ENCODE measurements around the gene SNED1. TPM values are rescaled to one million over a fixed set of nuclear protein-coding genes. Genes with fewer than 3 reads are reported as not detected.

SNED1 gene
- total and polyA plus RNA-seq, 9 of the 15 experiments (the other 6 are each of a cell fraction or from before 2014, with no cell fraction given): 0.03 to 0.07 (median 0.05) TPM; not detected in 5

DNA sequence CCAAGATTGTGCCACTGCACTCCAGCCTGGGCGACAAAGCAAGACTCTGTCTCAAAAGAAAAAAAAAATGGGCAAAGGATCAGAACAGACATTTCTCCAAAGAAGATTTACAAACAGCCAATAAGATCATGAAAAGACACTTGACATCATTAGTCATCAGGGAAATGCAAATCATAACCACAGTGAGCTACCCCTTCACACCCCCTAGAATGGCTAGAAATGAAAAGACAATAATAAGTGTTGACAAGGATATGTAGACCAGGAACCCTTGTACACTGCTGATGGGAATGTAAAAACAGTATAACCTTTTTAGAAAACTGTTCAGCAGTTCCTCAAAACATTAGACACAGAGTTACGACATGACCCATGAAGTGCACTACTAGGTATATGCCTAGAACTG is 122.0 kb downstream of the SNED1 start:
- no peak for FAIRE-seq
- ATAC-seq: no peak
- CTCF ChIA-PET (ENCODE audit: low intra/inter-chr PET ratio): no interaction called here

More for the DNA sequence above, 122.0 kb downstream of the SNED1 start:
- 94% methylated on average over 1 of the region's 2 CpGs for WGBS (ENCODE audit: insufficient coverage, low coverage, missing lambda C conversion rate)
- DNase-seq (ENCODE audit: extremely low read depth in 1 of 4, low spot score in 3 of 4): no peak
- Histone ChIP-seq H3K9me3 (replicated peaks; ENCODE audit: control insufficient read depth, insufficient read depth, low read depth, low read length) (no peaks in the 10 kb centered on the region), H3K27me3 (ENCODE audit: control insufficient read depth in 2 of 2, insufficient read depth in 2 of 2, low read length in 2 of 2) (no peaks in the 10 kb centered on the region), H3K4me1 (replicated peaks in 1 of 2; ENCODE audit: control insufficient read depth in 2 of 2, insufficient read depth in 2 of 2, low read length in 2 of 2) (no peaks in the 10 kb centered on the region), H3K4me2 (ENCODE audit: insufficient read depth, low read length) (no peak overlapping the region), H3K9me1 (ENCODE audit: control insufficient read depth, insufficient read depth, low read length) (no peaks in the 10 kb centered on the region), H3K36me3 (ENCODE audit: control insufficient read depth, insufficient read depth, low read length) (peaks cover 14% of the 10 kb centered on the region; the same call in 1 of the 3 replicates), H3K4me3 (no peak overlapping the region), H3K9ac (ENCODE audit: insufficient read depth in 1 of 2, low read depth in 2 of 2, low read length in 2 of 2) (no peak overlapping the region), H2AFZ (ENCODE audit: low read depth, low read length) (no peak overlapping the region), H3K27ac (ENCODE audit: extremely low read depth, low read depth, low read length) (no peak overlapping the region), H3K79me2 (ENCODE audit: control insufficient read depth, insufficient read depth, low read length) (no peaks in the 10 kb centered on the region), H4K20me1 (replicated peaks; ENCODE audit: control insufficient read depth, insufficient read depth, low read length) (no peaks in the 10 kb centered on the region)
- in situ Hi-C loops (cut with MboI) (no loop called here), intact Hi-C loops (cut with micrococcal nuclease) (no loop called here)
- TF ChIP-seq, protein P1, sequence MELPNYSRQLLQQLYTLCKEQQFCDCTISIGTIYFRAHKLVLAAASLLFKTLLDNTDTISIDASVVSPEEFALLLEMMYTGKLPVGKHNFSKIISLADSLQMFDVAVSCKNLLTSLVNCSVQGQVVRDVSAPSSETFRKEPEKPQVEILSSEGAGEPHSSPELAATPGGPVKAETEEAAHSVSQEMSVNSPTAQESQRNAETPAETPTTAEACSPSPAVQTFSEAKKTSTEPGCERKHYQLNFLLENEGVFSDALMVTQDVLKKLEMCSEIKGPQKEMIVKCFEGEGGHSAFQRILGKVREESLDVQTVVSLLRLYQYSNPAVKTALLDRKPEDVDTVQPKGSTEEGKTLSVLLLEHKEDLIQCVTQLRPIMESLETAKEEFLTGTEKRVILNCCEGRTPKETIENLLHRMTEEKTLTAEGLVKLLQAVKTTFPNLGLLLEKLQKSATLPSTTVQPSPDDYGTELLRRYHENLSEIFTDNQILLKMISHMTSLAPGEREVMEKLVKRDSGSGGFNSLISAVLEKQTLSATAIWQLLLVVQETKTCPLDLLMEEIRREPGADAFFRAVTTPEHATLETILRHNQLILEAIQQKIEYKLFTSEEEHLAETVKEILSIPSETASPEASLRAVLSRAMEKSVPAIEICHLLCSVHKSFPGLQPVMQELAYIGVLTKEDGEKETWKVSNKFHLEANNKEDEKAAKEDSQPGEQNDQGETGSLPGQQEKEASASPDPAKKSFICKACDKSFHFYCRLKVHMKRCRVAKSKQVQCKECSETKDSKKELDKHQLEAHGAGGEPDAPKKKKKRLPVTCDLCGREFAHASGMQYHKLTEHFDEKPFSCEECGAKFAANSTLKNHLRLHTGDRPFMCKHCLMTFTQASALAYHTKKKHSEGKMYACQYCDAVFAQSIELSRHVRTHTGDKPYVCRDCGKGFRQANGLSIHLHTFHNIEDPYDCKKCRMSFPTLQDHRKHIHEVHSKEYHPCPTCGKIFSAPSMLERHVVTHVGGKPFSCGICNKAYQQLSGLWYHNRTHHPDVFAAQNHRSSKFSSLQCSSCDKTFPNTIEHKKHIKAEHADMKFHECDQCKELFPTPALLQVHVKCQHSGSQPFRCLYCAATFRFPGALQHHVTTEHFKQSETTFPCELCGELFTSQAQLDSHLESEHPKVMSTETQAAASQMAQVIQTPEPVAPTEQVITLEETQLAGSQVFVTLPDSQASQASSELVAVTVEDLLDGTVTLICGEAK (IDR thresholded peaks at IDR 0.05): no peak
- TF ChIP-seq, protein P1 (CRISPR knock-in tag; IDR thresholded peaks at IDR 0.05): no peak
- no peak for TF ChIP-seq NCOA4 (IDR thresholded peaks at IDR 0.05; ENCODE audit: partially characterized antibody)
- no peak for TF ChIP-seq FOXA1 (IDR thresholded peaks at IDR 0.05; ENCODE audit: borderline replicate concordance)
- TF ChIP-seq NCOA2 (IDR thresholded peaks at IDR 0.05; ENCODE audit: partially characterized antibody in 2 of 2): no peak
- TF ChIP-seq NEUROD1 (IDR thresholded peaks at IDR 0.05; ENCODE audit: borderline replicate concordance, low read depth, low read length, partially characterized antibody): no peak
- no peak for TF ChIP-seq HEY1 (CRISPR knock-in tag; IDR thresholded peaks at IDR 0.05; ENCODE audit: borderline replicate concordance)
- no peak for TF ChIP-seq TCF7 (IDR thresholded peaks at IDR 0.05; ENCODE audit: borderline replicate concordance)
- TF ChIP-seq RCOR1 (IDR thresholded peaks at IDR 0.05; ENCODE audit: borderline replicate concordance in 1 of 2, low read depth in 2 of 2, low read length in 2 of 2): no peak
- TF ChIP-seq KLF16 (IDR thresholded peaks at IDR 0.05): no peak
- no peak for TF ChIP-seq HNRNPK (IDR thresholded peaks at IDR 0.05; ENCODE audit: low read depth, low read length, poor library complexity, severe bottlenecking)
- TF ChIP-seq, protein P2, sequence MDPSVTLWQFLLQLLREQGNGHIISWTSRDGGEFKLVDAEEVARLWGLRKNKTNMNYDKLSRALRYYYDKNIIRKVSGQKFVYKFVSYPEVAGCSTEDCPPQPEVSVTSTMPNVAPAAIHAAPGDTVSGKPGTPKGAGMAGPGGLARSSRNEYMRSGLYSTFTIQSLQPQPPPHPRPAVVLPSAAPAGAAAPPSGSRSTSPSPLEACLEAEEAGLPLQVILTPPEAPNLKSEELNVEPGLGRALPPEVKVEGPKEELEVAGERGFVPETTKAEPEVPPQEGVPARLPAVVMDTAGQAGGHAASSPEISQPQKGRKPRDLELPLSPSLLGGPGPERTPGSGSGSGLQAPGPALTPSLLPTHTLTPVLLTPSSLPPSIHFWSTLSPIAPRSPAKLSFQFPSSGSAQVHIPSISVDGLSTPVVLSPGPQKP (CRISPR knock-in tag; IDR thresholded peaks at IDR 0.05): no peak
- BruUV-seq (replicated peaks): no TSS peak
- POLR2A ChIA-PET: interaction anchor here (0.7 kb wide), 1 partner anchor 20 kb away, joined by 4 read pairs; no protein-coding TSS in a partner anchor
